ENCODE measurements around the gene GRIN1. TPM values are rescaled to one million over a fixed set of nuclear protein-coding genes. Genes with fewer than 3 reads are reported as not detected.

GRIN1 gene
- total RNA-seq, 1 experiment from 2014 or later: not detected

DNA sequence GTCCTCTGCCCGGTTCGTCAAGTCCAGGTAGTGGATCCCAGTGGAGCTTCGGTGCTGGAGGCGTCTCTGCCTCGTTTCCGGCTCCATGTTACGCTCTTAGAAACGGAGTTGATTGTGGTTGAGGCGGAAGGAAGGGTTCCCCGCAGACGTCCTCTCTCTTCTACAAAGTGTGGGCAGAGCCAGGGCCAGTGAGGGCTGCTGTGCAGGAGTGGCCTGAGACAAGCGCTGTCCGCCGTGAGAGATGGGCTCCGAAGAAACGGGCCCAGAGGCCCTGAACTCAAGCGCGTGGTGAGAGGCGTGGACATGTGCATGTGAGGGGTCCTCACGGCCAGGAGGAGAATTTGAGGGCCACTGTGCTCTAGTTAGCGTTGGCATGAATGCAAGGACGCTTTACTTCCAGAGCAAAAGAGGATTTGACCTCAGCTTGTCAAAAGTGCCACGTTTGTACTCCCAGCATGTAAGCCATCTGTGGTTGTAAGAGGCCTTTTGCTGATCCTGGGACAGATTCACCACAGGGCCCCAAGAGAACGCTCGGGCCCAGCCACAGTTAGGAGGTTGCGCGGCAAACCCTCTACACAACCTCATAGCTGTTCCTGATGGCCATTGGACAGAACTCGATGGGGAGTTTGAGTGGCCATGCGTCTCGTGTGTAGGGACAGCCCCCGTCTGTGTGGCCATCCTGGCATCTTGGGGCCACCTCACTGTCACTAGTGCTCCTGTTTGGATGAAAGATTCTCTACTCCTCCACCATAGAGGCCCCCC lies 42.0 kb upstream of the GRIN1 start:
- BruUV-seq (replicated peaks): no TSS peak
- H3K4me2 ChIP-seq: no peak overlapping the region
- H3K4me1 ChIP-seq (replicated peaks; ENCODE audit: insufficient read depth): no peaks in the 10 kb centered on the region
- peaks cover 4% of the 10 kb centered on the region; the same call in 1 of the 2 replicates for H3F3A ChIP-seq (ENCODE audit: insufficient read depth, low read depth)
- DNase-seq: no peak
- no peaks in the 10 kb centered on the region for H3K27me3 ChIP-seq (ENCODE audit: insufficient read depth, low read depth)
- no peaks in the 10 kb centered on the region for H3K79me2 ChIP-seq (ENCODE audit: low read depth)
- CTCF ChIA-PET: no interaction called here
- H2AFZ ChIP-seq: no peak overlapping the region
- no peak overlapping the region for H3K4me3 ChIP-seq
- POLR2A ChIA-PET (ENCODE audit: unreplicated experiment): no interaction called here
- peaks cover 14% of the 10 kb centered on the region for H3K36me3 ChIP-seq (ENCODE audit: low read depth)
- TF ChIP-seq, protein P1, sequence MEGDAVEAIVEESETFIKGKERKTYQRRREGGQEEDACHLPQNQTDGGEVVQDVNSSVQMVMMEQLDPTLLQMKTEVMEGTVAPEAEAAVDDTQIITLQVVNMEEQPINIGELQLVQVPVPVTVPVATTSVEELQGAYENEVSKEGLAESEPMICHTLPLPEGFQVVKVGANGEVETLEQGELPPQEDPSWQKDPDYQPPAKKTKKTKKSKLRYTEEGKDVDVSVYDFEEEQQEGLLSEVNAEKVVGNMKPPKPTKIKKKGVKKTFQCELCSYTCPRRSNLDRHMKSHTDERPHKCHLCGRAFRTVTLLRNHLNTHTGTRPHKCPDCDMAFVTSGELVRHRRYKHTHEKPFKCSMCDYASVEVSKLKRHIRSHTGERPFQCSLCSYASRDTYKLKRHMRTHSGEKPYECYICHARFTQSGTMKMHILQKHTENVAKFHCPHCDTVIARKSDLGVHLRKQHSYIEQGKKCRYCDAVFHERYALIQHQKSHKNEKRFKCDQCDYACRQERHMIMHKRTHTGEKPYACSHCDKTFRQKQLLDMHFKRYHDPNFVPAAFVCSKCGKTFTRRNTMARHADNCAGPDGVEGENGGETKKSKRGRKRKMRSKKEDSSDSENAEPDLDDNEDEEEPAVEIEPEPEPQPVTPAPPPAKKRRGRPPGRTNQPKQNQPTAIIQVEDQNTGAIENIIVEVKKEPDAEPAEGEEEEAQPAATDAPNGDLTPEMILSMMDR (conservative IDR thresholded peaks at IDR 0.05): no peak
- TF ChIP-seq EZH2 (IDR thresholded peaks at IDR 0.05; ENCODE audit: low read depth): no peak
- no peaks in the 10 kb centered on the region for H4K20me1 ChIP-seq (ENCODE audit: insufficient read depth)
- no peaks in the 10 kb centered on the region for H3K9me2 ChIP-seq (ENCODE audit: insufficient read depth)
- no peak overlapping the region for H3K27ac ChIP-seq
- H3K9me3 ChIP-seq (ENCODE audit: insufficient read depth, low read depth): no peaks in the 10 kb centered on the region
- intact Hi-C loops (cut with micrococcal nuclease; ENCODE audit: unreplicated experiment): no loop called here

DNA sequence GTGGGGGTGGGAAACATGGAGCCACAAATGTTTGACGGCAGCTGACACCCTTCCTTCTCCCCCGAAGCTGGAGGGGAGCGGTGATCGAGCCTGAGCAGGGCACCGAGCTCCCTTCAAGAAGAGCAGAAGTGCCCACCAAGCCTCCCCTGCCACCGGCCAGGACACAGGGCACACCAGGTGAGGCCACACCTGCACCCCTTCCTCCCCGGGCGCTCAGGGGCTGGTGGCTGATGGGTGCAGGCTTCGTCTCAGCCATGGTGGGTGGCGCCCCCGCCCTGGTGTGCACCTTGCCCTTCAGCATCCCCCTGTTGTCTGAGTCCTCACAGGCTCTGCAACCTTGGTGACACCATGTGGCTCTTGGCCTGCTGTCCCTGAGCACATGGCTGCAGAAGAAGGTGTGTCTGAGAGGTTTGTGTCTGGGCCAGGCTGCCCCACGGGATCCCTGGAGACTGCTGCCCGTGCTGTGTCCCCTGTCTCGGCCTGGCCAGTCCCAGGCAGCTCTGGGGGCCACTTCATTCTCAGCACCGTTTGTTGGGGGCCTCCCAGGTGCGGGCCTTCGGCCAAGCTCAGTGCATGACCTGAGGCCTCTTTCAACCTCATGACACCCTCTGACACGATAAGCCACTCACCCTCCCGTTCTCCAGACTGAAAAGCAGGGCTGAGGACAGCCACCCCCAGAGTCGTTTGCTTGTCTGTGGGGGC lies 41.0 kb upstream of the GRIN1 start:
- Histone ChIP-seq H3K27ac (no peak overlapping the region), H4K20me1 (ENCODE audit: insufficient read depth) (no peaks in the 10 kb centered on the region), H3K79me2 (ENCODE audit: low read depth) (no peaks in the 10 kb centered on the region), H3F3A (ENCODE audit: insufficient read depth, low read depth) (peaks cover 4% of the 10 kb centered on the region; the same call in 1 of the 2 replicates), H3K36me3 (ENCODE audit: low read depth) (peaks cover 18% of the 10 kb centered on the region), H3K27me3 (ENCODE audit: insufficient read depth, low read depth) (no peaks in the 10 kb centered on the region), H2AFZ (no peak overlapping the region), H3K4me2 (no peak overlapping the region), H3K4me1 (replicated peaks; ENCODE audit: insufficient read depth) (no peaks in the 10 kb centered on the region), H3K4me3 (no peak overlapping the region), H3K9me2 (ENCODE audit: insufficient read depth) (no peaks in the 10 kb centered on the region), H3K9me3 (ENCODE audit: insufficient read depth, low read depth) (no peaks in the 10 kb centered on the region)
- ChIA-PET POLR2A (ENCODE audit: unreplicated experiment) (interaction anchor here (0.6 kb wide), 1 partner anchor 568 kb away, joined by 7 read pairs; no protein-coding TSS in a partner anchor), CTCF (no interaction called here)
- intact Hi-C loops (cut with micrococcal nuclease; ENCODE audit: unreplicated experiment): no loop called here
- TF ChIP-seq, protein P1 (conservative IDR thresholded peaks at IDR 0.05): no peak
- TF ChIP-seq EZH2 (IDR thresholded peaks at IDR 0.05; ENCODE audit: low read depth): no peak
- BruUV-seq (replicated peaks): no TSS peak
- DNase-seq: no peak

DNA sequence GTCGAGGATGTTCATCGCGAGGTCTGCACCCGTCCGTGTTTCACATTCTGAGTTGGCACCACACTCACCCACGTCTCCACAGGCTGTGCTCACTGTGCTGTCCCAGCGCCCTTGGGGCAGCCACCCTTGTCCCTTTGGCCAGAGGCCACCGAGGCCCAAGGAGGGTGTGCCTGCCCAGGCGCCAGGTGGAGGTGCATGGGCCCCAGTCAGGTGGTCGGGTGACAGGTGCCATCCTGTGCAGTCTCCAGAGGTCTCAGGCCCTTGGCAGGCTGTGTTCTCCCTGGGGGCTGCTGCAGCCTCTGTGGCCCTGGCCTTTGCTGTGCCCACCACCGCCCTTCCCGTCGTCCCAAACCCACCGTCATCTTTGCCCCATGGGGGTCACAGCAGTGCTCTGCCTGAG lies 39.7 kb upstream of the GRIN1 start:
- Histone ChIP-seq H3K36me3 (ENCODE audit: low read depth) (peaks cover 25% of the 10 kb centered on the region), H3K27me3 (ENCODE audit: insufficient read depth, low read depth) (no peaks in the 10 kb centered on the region), H3K4me2 (no peak overlapping the region), H3K79me2 (ENCODE audit: low read depth) (no peaks in the 10 kb centered on the region), H3F3A (ENCODE audit: insufficient read depth, low read depth) (peaks cover 4% of the 10 kb centered on the region; the same call in 1 of the 2 replicates), H4K20me1 (ENCODE audit: insufficient read depth) (no peaks in the 10 kb centered on the region), H3K4me1 (replicated peaks; ENCODE audit: insufficient read depth) (no peaks in the 10 kb centered on the region), H3K9me2 (ENCODE audit: insufficient read depth) (no peaks in the 10 kb centered on the region), H2AFZ (no peak overlapping the region), H3K9me3 (ENCODE audit: insufficient read depth, low read depth) (no peaks in the 10 kb centered on the region), H3K27ac (no peak overlapping the region), H3K4me3 (no peak overlapping the region)
- no peak for DNase-seq
- intact Hi-C loops (cut with micrococcal nuclease; ENCODE audit: unreplicated experiment): no loop called here
- ChIA-PET POLR2A (ENCODE audit: unreplicated experiment) (no interaction called here), CTCF (no interaction called here)
- BruUV-seq (replicated peaks): no TSS peak
- TF ChIP-seq, protein P1 (conservative IDR thresholded peaks at IDR 0.05): no peak
- TF ChIP-seq EZH2 (IDR thresholded peaks at IDR 0.05; ENCODE audit: low read depth): no peak
